ENCODE data around the gene IGLL1.
"Not testable (repeated sequence)": the region's sequence is repeated elsewhere in the genome, so short reads cannot be mapped to it uniquely, and the experiment has no call there.

Gene IGLL1

GRCh38 chr22:23591201-23591791 is 11.2 kb upstream of the IGLL1 start:
- DNase-seq = peak; percentile 69 to 71

DNA sequence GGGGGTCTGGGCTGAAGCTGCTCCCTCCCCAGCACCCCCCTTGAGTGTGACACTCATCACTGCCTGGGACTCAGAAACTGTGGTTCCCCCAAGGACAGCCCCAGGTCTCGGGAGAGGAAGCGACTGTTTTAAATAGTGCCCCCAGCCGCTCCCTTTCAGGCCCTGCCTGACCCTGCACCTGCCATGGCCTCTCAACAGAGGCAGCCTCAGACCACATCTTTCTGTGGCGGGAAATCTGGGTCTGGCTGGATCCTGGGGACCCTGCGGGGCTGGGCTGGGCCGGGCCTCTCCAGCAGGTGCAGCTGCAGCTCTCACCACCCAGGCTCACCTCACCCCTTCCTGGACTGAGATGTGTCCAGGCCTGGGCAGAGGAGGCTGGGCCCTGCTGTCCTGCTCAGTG is 3.7 kb upstream of the IGLL1 start:
- no peak for DNase-seq

DNA sequence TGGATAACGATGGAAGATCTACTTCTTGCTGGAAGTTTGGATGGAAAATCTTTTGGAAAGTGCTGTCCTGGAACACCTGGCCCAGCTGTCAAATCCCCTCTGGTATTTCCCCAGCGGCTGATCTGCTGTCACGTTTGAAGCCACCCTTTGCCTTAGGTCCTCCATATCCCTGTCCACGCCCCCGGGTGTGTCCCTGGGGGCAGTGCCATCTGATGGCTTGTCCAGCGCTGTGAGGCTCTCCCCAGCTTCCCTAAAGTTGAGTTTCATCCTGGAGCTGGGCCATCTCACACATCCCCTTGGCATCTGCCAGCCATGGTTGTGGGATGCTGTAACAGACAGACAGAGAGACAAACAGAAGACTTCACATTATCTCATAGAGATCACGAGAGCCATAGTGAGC is 3.1 kb upstream of the IGLL1 start:
- DNase-seq = no peak

DNA sequence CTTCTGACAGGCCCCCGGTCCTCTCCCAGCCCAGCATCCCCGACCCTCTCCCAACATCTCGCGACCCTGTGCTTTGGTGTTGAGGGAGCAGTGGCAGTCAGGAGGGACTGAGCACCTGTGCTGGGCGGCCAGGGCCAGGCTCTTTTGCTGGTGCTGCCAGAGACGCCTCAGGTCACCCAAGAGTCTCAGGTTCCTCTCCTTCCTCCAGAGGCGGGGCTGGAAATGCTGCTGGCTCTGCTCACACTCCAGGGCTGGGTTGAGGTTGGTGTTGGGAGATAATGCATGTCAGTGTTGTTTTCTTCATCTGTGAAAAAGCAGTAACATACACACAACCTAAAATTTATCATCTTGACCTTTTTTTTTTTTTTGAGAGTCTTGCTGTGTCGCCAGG is 1.2 kb upstream of the IGLL1 start:
- no peak for DNase-seq

DNA sequence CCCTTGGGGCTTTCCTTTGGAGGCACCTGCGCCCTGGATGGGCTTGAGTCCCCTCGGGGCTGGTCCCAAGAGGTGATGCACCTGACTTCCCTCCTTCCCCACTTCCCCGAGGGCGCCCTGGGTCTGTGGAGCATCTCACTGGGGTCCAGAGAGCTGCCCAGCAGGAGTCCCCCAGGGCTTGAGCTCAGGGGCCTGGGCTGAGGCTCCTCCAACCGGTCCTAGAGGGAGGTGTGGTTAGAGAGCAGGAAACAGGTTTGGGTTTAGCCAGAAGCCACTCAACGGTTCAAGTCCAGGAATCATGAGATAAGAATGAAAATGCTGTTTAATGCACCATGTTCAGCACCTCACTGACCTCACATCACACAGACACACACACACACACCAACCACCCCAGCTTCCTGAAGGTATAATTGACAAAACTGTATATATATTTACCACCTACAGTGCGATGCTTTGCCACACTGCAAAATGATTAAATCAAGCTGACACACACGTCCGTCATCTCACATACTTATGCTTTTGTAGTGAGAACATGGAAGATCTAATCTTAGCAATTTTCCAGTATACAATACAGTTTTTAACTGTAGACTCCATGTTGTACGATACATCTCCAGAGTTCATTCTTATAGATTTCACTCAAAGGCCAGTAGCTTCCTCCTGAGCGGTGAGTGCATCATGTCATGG is 628 bp upstream of the IGLL1 start:
- no peak for DNase-seq

DNA sequence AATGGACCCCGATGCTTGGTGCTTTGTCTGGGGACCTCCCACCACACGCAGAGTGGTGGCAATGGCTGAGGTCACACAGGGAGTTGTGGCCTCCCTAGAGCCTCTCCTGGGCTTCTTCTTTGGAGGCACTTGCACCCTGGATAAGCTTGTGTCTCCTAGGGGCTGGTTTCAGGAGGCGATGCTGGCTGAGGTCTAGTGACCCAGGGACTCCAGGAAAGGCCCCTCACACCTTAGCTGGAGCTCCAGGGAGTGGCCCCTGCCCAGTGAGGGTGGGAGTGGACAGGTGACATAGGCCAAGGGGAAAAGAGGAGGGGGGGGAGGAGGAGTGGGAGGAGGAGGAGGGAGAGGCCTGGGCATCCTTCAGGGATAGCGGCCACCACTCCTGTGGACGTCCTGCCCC is 810 bp downstream of the IGLL1 start:
- DNase-seq = no peak

DNA sequence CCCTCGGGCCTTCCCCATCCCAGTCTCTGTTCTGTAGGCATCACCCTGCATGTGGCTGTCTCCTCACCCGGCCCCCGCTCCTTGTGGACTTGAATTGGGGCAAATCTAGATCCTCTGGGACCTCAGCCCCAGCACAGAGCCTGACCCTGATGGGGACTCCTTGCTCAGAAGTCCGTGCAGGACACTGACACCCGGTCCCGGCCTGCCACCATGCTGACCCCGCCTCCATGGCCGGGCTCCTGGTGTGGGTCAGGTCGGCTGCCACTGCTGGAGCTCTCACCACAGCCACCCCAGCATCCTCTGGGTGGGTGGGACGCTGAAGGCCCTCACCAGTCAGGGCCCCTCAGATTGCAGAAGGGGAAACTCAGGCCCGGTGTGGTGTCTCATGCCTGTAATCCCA is 1.8 kb downstream of the IGLL1 start:
- no peak for DNase-seq

DNA sequence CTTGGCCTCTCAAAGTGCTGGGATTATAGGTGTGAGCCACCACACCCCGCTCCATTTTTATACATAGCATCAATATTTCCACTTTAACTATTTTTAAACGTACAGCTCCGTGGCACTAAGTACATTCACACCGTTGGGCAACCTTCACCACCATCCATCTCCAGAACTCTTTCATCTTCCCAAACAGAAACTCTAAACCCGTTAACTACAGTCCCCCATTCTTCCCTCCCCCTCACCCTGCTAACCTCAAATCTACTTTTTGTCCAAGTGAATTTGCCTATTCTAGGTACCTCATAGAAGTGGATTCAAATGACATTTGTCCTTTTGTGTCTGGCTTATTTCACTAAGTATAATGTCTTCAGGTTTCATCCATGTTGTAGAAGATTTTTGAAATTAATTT is 3.4 kb downstream of the IGLL1 start:
- DNase-seq = no peak

GRCh38 chr22:23575601-23576000 is 4.5 kb downstream of the IGLL1 start:
- no peak for DNase-seq

DNA sequence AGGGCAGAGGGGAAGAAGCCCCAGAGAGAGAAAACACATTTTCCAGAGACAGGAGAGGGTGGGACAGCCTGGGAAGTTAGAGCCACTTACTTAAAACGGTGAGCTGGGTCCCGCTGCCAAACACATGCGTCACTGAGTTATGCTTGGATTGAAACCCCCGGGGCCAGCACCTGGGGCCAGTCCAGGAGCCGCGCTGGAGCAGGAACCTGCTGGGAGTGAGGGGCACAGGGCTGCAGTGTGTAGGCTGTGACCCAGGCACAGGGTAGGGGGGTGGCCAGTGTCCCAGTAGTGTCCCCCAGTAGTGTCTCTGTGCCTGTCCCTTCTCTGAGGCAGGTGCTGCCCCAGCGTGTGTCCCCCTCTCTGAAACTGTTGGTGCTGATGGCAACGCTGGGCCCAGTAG is 5.2 kb downstream of the IGLL1 start:
- DNase-seq = no peak

GRCh38 chr22:23574371-23574811 is 5.7 kb downstream of the IGLL1 start:
- no peak for DNase-seq

GRCh38 chr22:23573701-23574235 is 6.3 kb downstream of the IGLL1 start:
- not testable (repeated sequence) for DNase-seq

- not testable (repeated sequence) for DNase-seq
Measured at GRCh38 chr22:23573106-23573505, 7.0 kb downstream of the IGLL1 start.

- no peak for DNase-seq
Measured at GRCh38 chr22:23571486-23571885, 8.6 kb downstream of the IGLL1 start.

- no peak for DNase-seq
Measured at GRCh38 chr22:23570681-23571080, 9.4 kb downstream of the IGLL1 start.

DNA sequence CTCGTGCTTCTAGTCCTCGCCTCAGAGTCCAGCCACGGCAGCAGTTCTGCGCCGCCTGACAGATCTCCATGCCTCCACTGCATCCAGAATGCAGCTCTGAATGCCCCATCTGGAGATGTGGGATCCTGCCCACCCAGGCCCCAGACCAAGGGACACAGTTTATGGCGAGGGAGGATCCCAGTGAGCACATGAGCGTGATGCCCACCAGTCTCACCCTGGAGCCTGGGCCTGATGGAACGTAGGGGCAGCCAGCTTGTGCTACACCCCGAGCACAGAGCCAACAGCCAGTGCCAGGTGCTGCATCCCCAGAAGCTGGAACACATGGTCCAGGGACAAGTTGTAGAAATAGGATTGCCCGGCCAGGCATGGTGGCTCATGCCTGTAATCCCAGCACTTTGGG is 10.4 kb downstream of the IGLL1 start:
- no peak for DNase-seq

DNA sequence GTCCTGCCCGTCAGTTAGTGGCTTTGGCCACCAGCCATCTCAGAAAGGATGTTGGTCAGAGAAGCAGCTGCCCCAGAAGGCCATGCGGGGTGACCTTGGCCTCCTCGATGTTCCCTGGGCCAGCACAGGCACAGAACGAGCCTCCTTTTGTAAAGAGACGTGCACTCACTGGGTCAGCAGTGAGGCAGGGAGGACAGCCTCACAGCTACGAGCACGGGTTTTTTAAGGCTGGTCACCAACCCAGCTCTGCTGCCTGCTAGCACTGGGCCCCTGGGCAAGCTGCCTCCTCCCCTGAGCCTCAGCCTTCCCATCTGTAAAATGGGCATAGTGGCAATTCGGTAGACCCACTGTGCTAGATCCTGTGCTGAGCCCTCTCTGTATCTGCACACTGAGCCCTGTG is 10.8 kb downstream of the IGLL1 start:
- DNase-seq = no peak

- no peak for DNase-seq
Measured at GRCh38 chr22:23566705-23567475, 13.2 kb downstream of the IGLL1 start.

- DNase-seq = peak in 1 of 2 experiments; percentile 10
Measured at GRCh38 chr22:23565915-23566704, 14.0 kb downstream of the IGLL1 start.

GRCh38 chr22:23565305-23565914 is 14.7 kb downstream of the IGLL1 start:
- peak; percentile 5 to 11 for DNase-seq

GRCh38 chr22:23564276-23564675 is 15.8 kb downstream of the IGLL1 start:
- DNase-seq = no peak

DNA sequence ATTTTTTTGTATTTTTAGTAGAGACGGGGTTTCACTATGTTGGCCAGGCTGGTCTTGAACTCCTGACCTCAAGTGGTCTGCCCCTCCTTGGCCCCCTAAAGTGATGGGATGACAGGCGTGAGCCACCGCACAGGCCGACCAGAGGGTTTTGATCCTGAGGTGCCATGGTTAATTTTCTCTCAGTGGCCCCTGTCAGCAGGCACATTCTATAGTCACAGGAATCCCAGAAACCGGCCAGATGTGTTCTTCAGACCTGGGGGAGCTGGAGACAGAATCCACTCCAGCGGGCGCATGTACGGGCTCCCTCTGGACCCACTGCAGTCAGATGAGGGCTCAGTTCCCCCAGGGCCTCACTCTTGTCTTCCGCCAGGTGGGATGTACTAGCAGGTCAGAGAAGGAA is 17.0 kb downstream of the IGLL1 start:
- DNase-seq = no peak

DNA sequence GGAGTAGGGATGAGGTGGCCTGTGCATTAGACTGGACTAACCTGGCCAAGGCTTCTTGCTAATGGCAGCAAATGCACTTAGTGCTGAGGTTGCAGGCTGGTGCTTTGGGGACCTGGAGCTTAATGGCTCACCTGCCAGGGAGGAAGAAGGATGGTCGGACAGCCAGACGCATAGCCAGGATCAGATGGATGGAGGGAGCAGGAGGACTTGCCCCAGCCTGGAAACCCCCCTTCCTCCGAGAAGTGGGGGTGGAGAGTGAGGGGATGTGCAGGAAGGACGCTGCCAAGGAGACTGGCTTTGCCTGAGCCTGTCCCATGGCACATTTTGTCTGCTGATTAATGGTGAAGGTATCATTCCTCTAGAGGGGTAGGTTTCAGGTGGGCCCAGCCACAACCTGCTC is 17.9 kb downstream of the IGLL1 start:
- DNase-seq = no peak
